HepG2 (cell line): ENCODE data around the gene IZUMO4. TPM values are rescaled to one million over a fixed set of nuclear protein-coding genes. Genes with fewer than 3 reads are reported as not detected.

ENCODE experiments used
- E2F1 ChIP-seq: sonication (generic); formaldehyde crosslinking; IDR thresholded peaks from 2 replicates; pipeline ENCODE4 v1.5.0; 2020; ENCODE audit warnings: missing genetic modification reagents
- HOXA5 ChIP-seq: sonication (generic); formaldehyde crosslinking; IDR thresholded peaks from 2 replicates; pipeline ENCODE4 v1.4.0; 2020; ENCODE audit warnings: missing genetic modification reagents
- KDM1A ChIP-seq: IDR thresholded peaks from 2 replicates; pipeline ENCODE4 v1.6.1; 2016; ENCODE audit warnings: missing compliant biosample characterization
- MAF1 ChIP-seq: sonication (generic); formaldehyde crosslinking; IDR thresholded peaks from 2 replicates; pipeline ENCODE4 v1.5.0; 2020; ENCODE audit warnings: missing genetic modification reagents, borderline replicate concordance
- NR0B2 ChIP-seq: sonication (generic); formaldehyde crosslinking; IDR thresholded peaks from 2 replicates; pipeline ENCODE4 v1.4.0; 2020; ENCODE audit warnings: mild to moderate bottlenecking, missing genetic modification reagents
- PRDM15 ChIP-seq: sonication (generic); formaldehyde crosslinking; IDR thresholded peaks from 2 replicates; pipeline ENCODE4 v1.4.0; 2020; ENCODE audit warnings: missing genetic modification reagents
- SKI ChIP-seq: fragments of 450-650 bp; IDR thresholded peaks from one replicate; pipeline ENCODE4 v1.6.1; 2018; ENCODE audit warnings: mild to moderate bottlenecking; ENCODE audit not compliant: partially characterized antibody
- ZBTB40 ChIP-seq, 2 experiments: fragments of 450-650 bp in 1 of 2; sonication (generic) in 1 of 2; formaldehyde crosslinking in 1 of 2; IDR thresholded peaks; 2 replicates each; pipeline versions ENCODE4 v1.6.1 to v1.8.0; 2016 to 2022; ENCODE audit warnings: antibody characterized with exemption in 1 of 2, mild to moderate bottlenecking in 1 of 2, missing genetic modification reagents in 1 of 2
- ZBTB7B ChIP-seq: sonication (generic); formaldehyde crosslinking; IDR thresholded peaks from 2 replicates; pipeline ENCODE4 v1.4.0; 2020; ENCODE audit warnings: missing genetic modification reagents
- ZNF446 ChIP-seq: sonication (generic); formaldehyde crosslinking; IDR thresholded peaks from 2 replicates; pipeline ENCODE4 v1.5.0; 2020; ENCODE audit warnings: mild to moderate bottlenecking, missing genetic modification reagents
- ZNF773 ChIP-seq: sonication (generic); formaldehyde crosslinking; IDR thresholded peaks from 2 replicates; pipeline ENCODE4 v1.4.0; 2020; ENCODE audit warnings: missing genetic modification reagents, borderline replicate concordance
- ZNF781 ChIP-seq: sonication (generic); formaldehyde crosslinking; IDR thresholded peaks from 2 replicates; pipeline ENCODE4 v1.5.1; 2020; ENCODE audit warnings: borderline replicate concordance, mild to moderate bottlenecking, missing genetic modification reagents; ENCODE audit errors: not compliant biosample characterization
- ZSCAN30 ChIP-seq: sonication (generic); formaldehyde crosslinking; IDR thresholded peaks from 2 replicates; pipeline ENCODE4 v1.5.0; 2020; ENCODE audit warnings: mild to moderate bottlenecking, missing genetic modification reagents
- ZSCAN9 ChIP-seq: IDR thresholded peaks from 2 replicates; pipeline ENCODE4 v1.6.1; 2016; ENCODE audit warnings: borderline replicate concordance
- polyA plus RNA-seq, 8 experiments: library from polyadenylated mRNA; depleted of rRNA in 3 of 8; stranded (reverse) in 7 of 8; unstranded in 1 of 8; fragments of >200 nt; fragmentation: Illumina TruSeq in 4 of 8; extraction: Trizol in 4 of 8; gene quantifications; 2 replicates each; pipeline versions ENCODE4 v1.2.1 to v1.2.3, GENCODE V29; 2011 to 2016; ENCODE audit warnings: low read depth in 4 of 8, missing spikeins in 1 of 8, mixed read lengths in 1 of 8; ENCODE audit not compliant: insufficient read depth in 1 of 8
- total RNA-seq, 5 experiments: library from RNA; depleted of rRNA; stranded (reverse); fragments of >200 nt; fragmentation: Illumina TruSeq; extraction: Trizol; gene quantifications; 2 replicates each; pipeline ENCODE4 v1.2.3, GENCODE V29; 2016; ENCODE audit warnings: low read depth in 1 of 5

The IZUMO4 gene
- total and polyA plus RNA-seq, 2 of the 13 experiments (the other 11 are each of a cell fraction or from before 2014, with no cell fraction given): 0.77 to 3.9 TPM

- TF ChIP-seq PRDM15 (CRISPR knock-in tag): no peak
- TF ChIP-seq ZSCAN9 (CRISPR knock-in tag): no peak
- no peak for TF ChIP-seq ZBTB40 (IDR thresholded peaks at IDR 0.05)
- peak; percentile 8; the same call in 1 of the 2 replicates for TF ChIP-seq ZBTB40 (CRISPR knock-in tag; IDR thresholded peaks at IDR 0.05)
- TF ChIP-seq ZBTB7B (CRISPR knock-in tag): peak; percentile 56; the same call in 1 of the 2 replicates
- TF ChIP-seq SKI: peak; percentile 2
- TF ChIP-seq MAF1: no peak
- no peak for TF ChIP-seq NR0B2
- no peak for TF ChIP-seq E2F1 (CRISPR knock-in tag)
- TF ChIP-seq ZNF781: peak; percentile 37
- no peak for TF ChIP-seq HOXA5 (CRISPR knock-in tag)
- no peak for TF ChIP-seq ZNF773 (CRISPR knock-in tag)
- TF ChIP-seq KDM1A (CRISPR knock-in tag): no peak
- no peak for TF ChIP-seq ZSCAN30 (CRISPR knock-in tag)
- no peak for TF ChIP-seq ZNF446 (CRISPR knock-in tag)
These were observed 47.6 kb upstream of the IZUMO4 start (continued) for GRCh38 chr19:2048959-2049740.
